ENCODE data around the gene GPBAR1.
"Not testable (repeated sequence)": the region's sequence is repeated elsewhere in the genome, so short reads cannot be mapped to it uniquely, and the experiment has no call there.

GPBAR1 gene

GRCh38 chr2:218306184-218306920, 45.5 kb downstream of the GPBAR1 start:
- peaks cover 8% of the 10 kb centered on the region for H3K9me3 Mint-ChIP-seq
- no peak for DNase-seq
- H3K36me3 Mint-ChIP-seq (ENCODE audit: low read depth), result no peaks in the 10 kb centered on the region
- TF ChIP-seq CTCF (IDR thresholded peaks at IDR 0.05), result no peak
- peaks cover 6% of the 10 kb centered on the region for H3K27me3 Mint-ChIP-seq (ENCODE audit: low read depth, poor library complexity)
- H3K4me1 Mint-ChIP-seq, result peaks cover 17% of the 10 kb centered on the region
- H3K4me3 Mint-ChIP-seq, result no peak overlapping the region
- no peak overlapping the region for H3K27ac Mint-ChIP-seq

- Mint-ChIP-seq H3K36me3 (ENCODE audit: low read depth) (no peaks in the 10 kb centered on the region), H3K4me3 (no peak overlapping the region), H3K4me1 (peaks cover 24% of the 10 kb centered on the region), H3K9me3 (peaks cover 8% of the 10 kb centered on the region), H3K27ac (peak overlapping the region; percentile 0), H3K27me3 (ENCODE audit: low read depth, poor library complexity) (peaks cover 6% of the 10 kb centered on the region)
- DNase-seq, result no peak
- TF ChIP-seq CTCF (IDR thresholded peaks at IDR 0.05), result no peak
Observed at GRCh38 chr2:218307415-218308090, 46.7 kb downstream of the GPBAR1 start.

GRCh38 chr2:218310853-218311540, 50.2 kb downstream of the GPBAR1 start:
- Mint-ChIP-seq H3K27me3 (ENCODE audit: low read depth, poor library complexity) (peaks cover under 1% of the 10 kb centered on the region), H3K4me3 (no peak overlapping the region), H3K9me3 (peaks cover 6% of the 10 kb centered on the region), H3K36me3 (ENCODE audit: low read depth) (no peaks in the 10 kb centered on the region), H3K27ac (peak overlapping the region; percentile 58), H3K4me1 (peaks cover 28% of the 10 kb centered on the region)
- no peak for DNase-seq
- TF ChIP-seq CTCF (IDR thresholded peaks at IDR 0.05), result no peak

- H3K36me3 Mint-ChIP-seq (ENCODE audit: low read depth); H3K9me3 Mint-ChIP-seq; H3K27me3 Mint-ChIP-seq (ENCODE audit: low read depth, poor library complexity); H3K4me3 Mint-ChIP-seq; DNase-seq: not testable (repeated sequence)
- Mint-ChIP-seq H3K4me1 (peaks cover 29% of the 10 kb centered on the region), H3K27ac (peak overlapping the region; percentile 58)
Observed at GRCh38 chr2:218311541-218312266, 50.9 kb downstream of the GPBAR1 start.

GRCh38 chr2:218312267-218312756, 51.5 kb downstream of the GPBAR1 start:
- no peak for DNase-seq
- Mint-ChIP-seq H3K4me3 (no peak overlapping the region), H3K4me1 (peaks cover 28% of the 10 kb centered on the region), H3K27ac (peak overlapping the region; percentile 58), H3K9me3 (no peaks in the 10 kb centered on the region), H3K36me3 (ENCODE audit: low read depth) (no peaks in the 10 kb centered on the region), H3K27me3 (ENCODE audit: low read depth, poor library complexity) (peaks cover 3% of the 10 kb centered on the region)
- no peak for TF ChIP-seq CTCF (IDR thresholded peaks at IDR 0.05)

- Mint-ChIP-seq H3K27me3 (ENCODE audit: low read depth, poor library complexity) (peaks cover 5% of the 10 kb centered on the region), H3K27ac (no peak overlapping the region), H3K9me3 (no peaks in the 10 kb centered on the region), H3K4me1 (peaks cover 22% of the 10 kb centered on the region), H3K4me3 (no peak overlapping the region), H3K36me3 (ENCODE audit: low read depth) (no peaks in the 10 kb centered on the region)
- TF ChIP-seq CTCF (IDR thresholded peaks at IDR 0.05), result no peak
- DNase-seq, result no peak
Observed at GRCh38 chr2:218313356-218313755, 52.5 kb downstream of the GPBAR1 start.

Measured in nephron progenitor cell (in vitro differentiated cells).